Lung (tissue), 12 donors: ENCODE measurements around the gene DHRSX. TPM values are rescaled to one million over a fixed set of nuclear protein-coding genes. Genes with fewer than 3 reads are reported as not detected.
A peak's percentile ranks its signal among the peaks of the same experiment; 100 is the strongest.
"Not testable (repeated sequence)": the region's sequence is repeated elsewhere in the genome, so short reads cannot be mapped to it uniquely, and the experiment has no call there.

ENCODE experiments used
- ATAC-seq: fragments of 200-7000 bp; cut with Tn5 transposase; one replicate; pipeline ENCODE4 v1.9.1; 2020; ENCODE audit warnings: moderate number of reproducible peaks; ENCODE audit not compliant: insufficient read depth, low FRiP score
- DNase-seq, 3 donors: peaks; one replicate each; pipeline ENCODE4 v3.0.0-alpha.2; 2013 to 2017
- H3K27ac ChIP-seq, 2 donors: one replicate each; pipeline ENCODE4 v1.5.1; 2013; ENCODE audit warnings: mild to moderate bottlenecking in 2 of 2, moderate library complexity in 2 of 2, control low read depth in 1 of 2, inconsistent platforms in 1 of 2, low read depth in 1 of 2, low read length in 1 of 2
- H3K27me3 ChIP-seq, 3 donors: one replicate each; pipeline ENCODE4 v1.5.1; 2013; ENCODE audit warnings: low read length in 2 of 3; ENCODE audit not compliant: control insufficient read depth in 3 of 3, insufficient read depth in 3 of 3
- H3K36me3 ChIP-seq, 4 donors: one replicate each; pipeline ENCODE4 v1.5.1; 2013; ENCODE audit warnings: low read length in 4 of 4, mild to moderate bottlenecking in 1 of 4, moderate library complexity in 1 of 4; ENCODE audit not compliant: control insufficient read depth in 4 of 4, insufficient read depth in 4 of 4
- H3K4me1 ChIP-seq, 5 donors: one replicate each; pipeline ENCODE4 v1.5.1; 2013; ENCODE audit warnings: low read length in 5 of 5, mild to moderate bottlenecking in 2 of 5, moderate library complexity in 1 of 5; ENCODE audit not compliant: control insufficient read depth in 5 of 5, insufficient read depth in 5 of 5
- H3K4me3 ChIP-seq: one replicate; pipeline ENCODE4 v1.5.1; 2013; ENCODE audit warnings: mild to moderate bottlenecking, control low read depth, moderate library complexity
- H3K9ac ChIP-seq, 2 donors: one replicate each; pipeline ENCODE4 v1.5.1; 2013; ENCODE audit warnings: low read length in 2 of 2, control low read depth in 1 of 2; ENCODE audit not compliant: insufficient read depth in 1 of 2
- H3K9me3 ChIP-seq, 4 donors: one replicate each; pipeline ENCODE4 v1.5.1; 2013; ENCODE audit warnings: low read length in 3 of 4, mild to moderate bottlenecking in 1 of 4, moderate library complexity in 1 of 4; ENCODE audit not compliant: control insufficient read depth in 4 of 4, insufficient read depth in 3 of 4
- CTCF ChIP-seq: IDR thresholded peaks from 2 replicates; pipeline ENCODE4 v1.5.1; 2012; ENCODE audit warnings: mild to moderate bottlenecking; ENCODE audit errors: control extremely low read depth, extremely low read depth
- WGBS, 2 donors: extraction: QIAGEN DNeasy Blood & Tissue Kit; methylation state at CpG; one replicate each; pipeline ENCODE4 v1.1.7; 2013; 5-methylcytosine and 5-hydroxymethylcytosine counted together
- polyA plus RNA-seq, 2 donors: library from polyadenylated mRNA; stranded (reverse); fragments of 200-250 nt; gene quantifications; one replicate each; pipeline ENCODE4 v1.2.1, GENCODE V29; 2013
- total RNA-seq, 2 donors: library from RNA; depleted of rRNA in 1 of 2; stranded (reverse); fragments of >200 nt in 1 of 2; gene quantifications; one replicate each; pipeline ENCODE4 v1.2.1, GENCODE V29; 2014 to 2021
- donor health status: control.
- donor health status: control.
- donor health status: Bipolar disorder and iron deficiency.
- donor health status: healthy.
- donor health status: DM: yes; HTN: yes; CAD: no.

Gene DHRSX
- total and polyA plus RNA-seq, 4 donors = 7.0 to 26.3 (median 18.9) TPM

DNA sequence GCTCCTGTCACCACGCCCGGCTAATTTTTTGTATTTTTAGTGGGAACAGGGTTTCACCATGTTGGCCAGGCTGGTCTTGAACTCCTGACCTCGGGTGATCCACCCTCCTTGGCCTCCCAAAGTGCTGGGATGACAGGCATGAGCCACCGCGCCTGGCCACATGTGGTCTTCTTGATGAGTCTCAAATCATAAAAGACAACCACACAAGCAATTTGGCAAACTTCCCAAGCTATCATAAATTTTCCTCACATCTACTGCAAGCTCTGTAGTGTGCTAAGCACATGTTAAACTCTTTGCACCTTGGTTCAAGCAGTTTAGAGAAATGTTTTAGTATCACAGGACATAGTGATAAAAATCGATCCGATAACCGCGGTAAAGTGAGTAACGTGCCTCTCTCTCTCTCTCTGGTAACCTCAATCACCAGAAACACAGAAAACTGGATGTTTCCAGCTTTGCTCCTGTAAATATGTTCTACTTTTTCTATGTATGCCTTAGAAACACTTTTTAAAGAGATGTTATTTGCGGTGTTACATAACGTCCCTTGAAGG, 256.8 kb downstream of the DHRSX start:
- no peak for TF ChIP-seq CTCF
- H3K4me3 ChIP-seq = no peak overlapping the region
- H3K9ac ChIP-seq = no peak overlapping the region
- H3K9me3 ChIP-seq = no peaks in the 10 kb centered on the region
- ATAC-seq (no peak), DNase-seq (peak in 1 of 3 donors; percentile 44)
- no peaks in the 10 kb centered on the region for H3K4me1 ChIP-seq
- H3K27ac ChIP-seq = no peak overlapping the region
- 85 to 86% methylated on average over 12 of the region's 12 CpGs for WGBS, 2 donors
- peaks cover 0 to 12% (median 3%) of the 10 kb centered on the region in 4 donors for H3K36me3 ChIP-seq
- no peaks in the 10 kb centered on the region for H3K27me3 ChIP-seq

DNA sequence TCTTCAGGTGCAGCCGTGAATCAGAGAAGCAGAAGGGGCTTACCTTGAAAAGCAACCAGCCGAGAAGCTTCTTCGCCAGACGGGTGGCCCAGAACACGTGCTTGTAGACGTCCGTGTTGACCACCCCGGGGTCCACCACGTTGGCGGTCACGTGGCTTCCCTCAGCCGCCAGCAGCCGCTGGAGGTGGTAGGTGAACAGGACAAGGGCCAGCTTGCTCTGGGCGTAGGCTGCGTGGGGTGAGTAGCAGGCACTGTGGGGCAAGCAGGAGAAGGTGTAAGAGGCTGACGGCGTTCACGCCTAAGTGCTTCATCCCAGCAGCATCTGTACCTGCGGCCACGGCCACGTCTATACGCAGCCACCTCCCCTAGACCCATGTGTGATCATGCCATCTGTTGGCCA, 257.8 kb downstream of the DHRSX start:
- DNase-seq = no peak
- Histone ChIP-seq H3K9me3 (no peaks in the 10 kb centered on the region), H3K27ac (no peak overlapping the region), H3K4me3 (no peak overlapping the region), H3K4me1 (no peaks in the 10 kb centered on the region), H3K9ac (no peak overlapping the region), H3K27me3 (no peaks in the 10 kb centered on the region), H3K36me3 (peaks cover 0 to 12% (median 3%) of the 10 kb centered on the region in 4 donors)
- WGBS, 2 donors = 94 to 97% methylated on average over 22 of the region's 22 CpGs
- ATAC-seq = no peak
- no peak for TF ChIP-seq CTCF

- ATAC-seq (no peak), DNase-seq (no peak)
- no peak for TF ChIP-seq CTCF
- WGBS, 2 donors = 94 to 96% methylated on average over 16 of the region's 16 CpGs
- no peaks in the 10 kb centered on the region for H3K9me3 ChIP-seq
- peaks cover 0 to 12% (median 3%) of the 10 kb centered on the region in 4 donors for H3K36me3 ChIP-seq
- H3K27ac ChIP-seq = no peak overlapping the region
- H3K9ac ChIP-seq = no peak overlapping the region
- no peaks in the 10 kb centered on the region for H3K27me3 ChIP-seq
- no peak overlapping the region for H3K4me3 ChIP-seq
- no peaks in the 10 kb centered on the region for H3K4me1 ChIP-seq
These were observed 258.4 kb downstream of the DHRSX start for GRCh38 chrX:2242326-2242725.

GRCh38 chrX:2241496-2241895, 259.3 kb downstream of the DHRSX start:
- not testable (repeated sequence) for DNase-seq, H3K27ac ChIP-seq, H3K4me3 ChIP-seq, H3K9ac ChIP-seq, H3K4me1 ChIP-seq, H3K9me3 ChIP-seq, ATAC-seq, H3K27me3 ChIP-seq
- 91 to 96% methylated on average over 13 of the region's 13 CpGs for WGBS, 2 donors
- H3K36me3 ChIP-seq = peaks cover 0 to 12% (median 3%) of the 10 kb centered on the region in 4 donors

GRCh38 chrX:2240761-2241160, 260.0 kb downstream of the DHRSX start:
- H3K27ac ChIP-seq, H3K4me1 ChIP-seq, H3K4me3 ChIP-seq, H3K9ac ChIP-seq, H3K27me3 ChIP-seq, H3K9me3 ChIP-seq, ATAC-seq, DNase-seq: not testable (repeated sequence)
- WGBS, 2 donors = 89 to 96% methylated on average over 12 of the region's 12 CpGs
- H3K36me3 ChIP-seq = peaks cover 0 to 12% (median 4%) of the 10 kb centered on the region in 4 donors
